Measurements from ENCODE around the gene IFT52. TPM values are rescaled to one million over a fixed set of nuclear protein-coding genes. Genes with fewer than 3 reads are reported as not detected.

The IFT52 gene
- polyA plus RNA-seq, 3 donors, result 17.6 to 28.1 (median 24.1) TPM

DNA sequence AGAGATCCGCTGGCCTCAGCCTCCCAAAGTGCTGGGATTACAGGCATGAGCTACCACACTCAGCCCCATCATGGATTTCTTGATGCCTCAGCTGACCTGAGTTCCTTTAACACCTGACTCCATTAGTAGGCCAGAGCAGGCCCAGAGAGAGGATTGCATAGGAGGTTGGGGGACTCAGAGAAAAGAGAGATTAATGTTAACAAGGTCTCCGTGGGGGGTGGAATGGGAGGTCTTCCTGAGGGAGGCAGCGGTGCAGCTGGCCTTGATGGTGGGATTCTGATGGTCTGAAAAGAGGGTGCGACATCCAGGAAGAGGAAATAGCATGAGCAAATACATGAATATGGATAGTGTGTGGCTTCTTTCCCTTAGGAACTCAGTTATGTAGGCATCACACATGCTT, 22.0 kb upstream of the IFT52 start:
- intact Hi-C loops (cut with micrococcal nuclease), result no loop called here
- Mint-ChIP-seq H3K9me3 (no peaks in the 10 kb centered on the region), H3K27ac (no peak overlapping the region), H3K36me3 (no peaks in the 10 kb centered on the region), H3K4me3 (no peak overlapping the region), H3K27me3 (ENCODE audit: low read depth in 3 of 3) (peaks cover 0 to 1% (median 1%) of the 10 kb centered on the region in 3 donors), H3K4me1 (peaks cover 6% of the 10 kb centered on the region)
- no peaks in the 10 kb centered on the region for H3K36me3 ChIP-seq (replicated peaks in 1 of 2; ENCODE audit: control insufficient read depth in 1 of 2, insufficient read depth in 2 of 2, low read length in 2 of 2)
- WGBS (ENCODE audit: insufficient coverage), result 95% methylated on average over 4 of the region's 4 CpGs
- H3K4me3 ChIP-seq (replicated peaks in 1 of 3; ENCODE audit: low read depth in 2 of 3, low read length in 3 of 3), result no peak overlapping the region
- DNase-seq, result no peak
- no peak overlapping the region for H3K27ac ChIP-seq (ENCODE audit: low read depth in 1 of 2, low read length in 2 of 2)
- TF ChIP-seq CTCF (IDR thresholded peaks at IDR 0.05), result no peak
- H3K9me3 ChIP-seq (replicated peaks in 1 of 2; ENCODE audit: control insufficient read depth in 1 of 2, insufficient read depth in 1 of 2, low read length in 2 of 2), result no peaks in the 10 kb centered on the region
- H3K4me1 ChIP-seq (ENCODE audit: control insufficient read depth in 1 of 2, insufficient read depth in 2 of 2, low read length in 2 of 2), result no peaks in the 10 kb centered on the region
- no peaks in the 10 kb centered on the region for H4K20me1 ChIP-seq (ENCODE audit: insufficient read depth, low read length)
- H3K4me2 ChIP-seq (replicated peaks; ENCODE audit: extremely low read depth, low read length, poor library complexity, severe bottlenecking), result no peak overlapping the region
- no peaks in the 10 kb centered on the region for H3K27me3 ChIP-seq (ENCODE audit: control insufficient read depth in 2 of 2, insufficient read depth in 2 of 2, low read length in 2 of 2)
- H3K9ac ChIP-seq (ENCODE audit: insufficient read depth, low read length, poor library complexity, severe bottlenecking), result no peak overlapping the region
- H2AFZ ChIP-seq (ENCODE audit: insufficient read depth, low read depth, low read length, poor library complexity, severe bottlenecking), result no peak overlapping the region
- H3K79me2 ChIP-seq (ENCODE audit: insufficient read depth, low read length), result no peaks in the 10 kb centered on the region

DNA sequence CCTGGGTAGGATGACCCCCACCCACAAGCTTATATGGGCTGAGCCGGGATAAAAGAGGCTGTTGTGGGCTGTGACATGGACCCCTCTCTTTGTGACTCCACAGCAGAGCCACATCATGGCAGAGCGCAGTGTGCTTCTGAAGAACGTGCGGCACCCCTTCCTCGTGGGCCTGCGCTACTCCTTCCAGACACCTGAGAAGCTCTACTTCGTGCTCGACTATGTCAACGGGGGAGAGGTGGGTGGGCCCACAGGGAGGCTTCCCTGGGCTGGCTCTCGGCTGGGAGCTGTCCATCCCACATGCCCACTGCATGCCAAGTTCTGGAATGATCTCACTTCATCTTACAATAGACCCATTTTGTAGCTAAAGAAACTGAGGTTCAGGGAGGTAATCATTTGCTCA, 21.5 kb upstream of the IFT52 start:
- 98% methylated on average over 8 of the region's 10 CpGs for WGBS (ENCODE audit: insufficient coverage)
- H3K9me3 Mint-ChIP-seq, result no peaks in the 10 kb centered on the region
- H3K36me3 Mint-ChIP-seq, result no peaks in the 10 kb centered on the region
- DNase-seq, result no peak
- no peaks in the 10 kb centered on the region for H4K20me1 ChIP-seq (ENCODE audit: insufficient read depth, low read length)
- TF ChIP-seq CTCF (IDR thresholded peaks at IDR 0.05), result no peak
- H3K4me3 ChIP-seq (replicated peaks in 1 of 3; ENCODE audit: low read depth in 2 of 3, low read length in 3 of 3), result no peak overlapping the region
- intact Hi-C loops (cut with micrococcal nuclease), result no loop called here
- no peaks in the 10 kb centered on the region for H3K4me1 ChIP-seq (ENCODE audit: control insufficient read depth in 1 of 2, insufficient read depth in 2 of 2, low read length in 2 of 2)
- H3K27ac ChIP-seq (ENCODE audit: low read depth in 1 of 2, low read length in 2 of 2), result no peak overlapping the region
- H3K9ac ChIP-seq (ENCODE audit: insufficient read depth, low read length, poor library complexity, severe bottlenecking), result no peak overlapping the region
- no peak overlapping the region for H3K4me2 ChIP-seq (replicated peaks; ENCODE audit: extremely low read depth, low read length, poor library complexity, severe bottlenecking)
- H3K9me3 ChIP-seq (replicated peaks in 1 of 2; ENCODE audit: control insufficient read depth in 1 of 2, insufficient read depth in 1 of 2, low read length in 2 of 2), result no peaks in the 10 kb centered on the region
- H3K36me3 ChIP-seq (replicated peaks in 1 of 2; ENCODE audit: control insufficient read depth in 1 of 2, insufficient read depth in 2 of 2, low read length in 2 of 2), result no peaks in the 10 kb centered on the region
- H2AFZ ChIP-seq (ENCODE audit: insufficient read depth, low read depth, low read length, poor library complexity, severe bottlenecking), result no peak overlapping the region
- H3K27me3 Mint-ChIP-seq (ENCODE audit: low read depth in 3 of 3), result peaks cover 0 to 1% (median 1%) of the 10 kb centered on the region in 3 donors
- H3K27ac Mint-ChIP-seq, result no peak overlapping the region
- peaks cover 6% of the 10 kb centered on the region for H3K4me1 Mint-ChIP-seq
- H3K79me2 ChIP-seq (ENCODE audit: insufficient read depth, low read length), result no peaks in the 10 kb centered on the region
- no peaks in the 10 kb centered on the region for H3K27me3 ChIP-seq (ENCODE audit: control insufficient read depth in 2 of 2, insufficient read depth in 2 of 2, low read length in 2 of 2)
- no peak overlapping the region for H3K4me3 Mint-ChIP-seq

All from CD14-positive monocyte (primary cell).